Activated gamma-delta T cell treated with anti-CD3 and anti-CD28 coated beads, Interleukin-2, amount 50 U/mL, for 16 hours (primary cell): ENCODE data around the gene ATF7.
"Not testable (repeated sequence)": the region's sequence is repeated elsewhere in the genome, so short reads cannot be mapped to it uniquely, and the experiment has no call there.

Experiments
- DNase-seq: peaks from one replicate; pipeline ENCODE4 v3.0.0-alpha.2; 2020; ENCODE audit warnings: low read depth

The ATF7 gene

DNA sequence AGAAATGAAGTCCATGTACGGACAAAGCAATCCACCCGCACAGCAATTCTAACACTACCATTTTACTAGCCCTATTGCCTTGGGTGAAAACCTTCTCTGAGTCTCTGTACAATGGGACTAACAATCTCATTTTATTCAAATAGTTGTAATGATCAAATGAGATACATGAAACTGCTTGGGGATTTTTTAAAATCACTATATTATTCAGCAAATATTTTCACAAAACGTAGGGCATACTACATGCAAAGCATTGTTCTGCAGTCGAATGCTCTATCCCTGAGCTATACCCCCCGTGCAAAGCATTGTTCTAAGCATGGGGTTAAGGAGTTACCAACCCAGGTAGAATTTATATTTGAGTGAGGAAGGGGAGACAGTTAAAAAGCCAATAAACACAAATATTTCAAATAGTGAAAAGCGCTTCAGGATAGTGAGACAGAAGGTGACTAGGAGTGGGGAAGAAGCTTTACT, 554 bp upstream of the ATF7 start:
- DNase-seq = no peak

DNA sequence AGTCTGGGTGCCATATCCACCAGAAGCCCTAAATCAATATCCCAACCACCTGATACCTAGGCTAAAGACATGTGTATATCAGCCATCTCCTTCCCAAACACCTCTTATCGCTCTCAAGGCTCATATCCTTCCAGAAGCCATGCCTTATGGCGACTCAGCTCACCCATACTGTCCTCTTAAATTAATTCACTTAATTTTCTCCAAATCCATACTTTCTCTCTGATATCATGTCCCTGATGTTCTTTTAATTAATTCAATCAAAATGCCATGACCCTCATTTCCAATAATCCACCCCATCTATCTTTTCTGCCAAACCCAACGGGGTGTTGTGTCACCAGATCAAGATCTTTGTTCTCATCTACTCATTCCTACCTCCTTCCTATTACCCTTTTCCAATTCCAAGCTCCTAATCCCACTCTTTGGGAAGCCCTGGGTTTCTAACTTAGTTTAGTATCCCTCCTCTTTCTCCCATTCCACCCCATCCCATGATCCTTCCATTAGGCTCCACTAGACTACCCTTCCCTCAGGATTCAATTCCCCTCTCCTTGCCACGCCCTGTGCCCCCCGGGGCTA, 723 bp downstream of the ATF7 start:
- DNase-seq = no peak

DNA sequence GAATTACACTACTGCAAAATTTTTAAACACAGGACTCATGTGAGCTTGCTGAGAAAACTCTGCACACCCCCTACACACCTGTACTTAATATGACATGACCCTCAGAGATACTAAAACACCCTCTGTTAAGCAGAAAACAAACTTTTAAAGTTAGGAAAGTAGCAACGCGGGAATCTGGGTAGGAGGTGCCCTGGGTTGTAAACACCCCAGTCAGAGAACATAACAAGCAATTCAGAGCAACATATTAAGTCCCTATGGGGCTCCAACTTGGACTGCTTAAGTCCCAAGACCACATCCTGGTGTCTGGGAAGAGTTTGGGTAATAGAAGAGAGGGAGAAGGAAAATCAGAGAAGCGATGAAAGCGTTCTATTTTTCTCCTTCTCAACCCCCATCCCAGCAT, 1.2 kb downstream of the ATF7 start:
- no peak for DNase-seq

DNA sequence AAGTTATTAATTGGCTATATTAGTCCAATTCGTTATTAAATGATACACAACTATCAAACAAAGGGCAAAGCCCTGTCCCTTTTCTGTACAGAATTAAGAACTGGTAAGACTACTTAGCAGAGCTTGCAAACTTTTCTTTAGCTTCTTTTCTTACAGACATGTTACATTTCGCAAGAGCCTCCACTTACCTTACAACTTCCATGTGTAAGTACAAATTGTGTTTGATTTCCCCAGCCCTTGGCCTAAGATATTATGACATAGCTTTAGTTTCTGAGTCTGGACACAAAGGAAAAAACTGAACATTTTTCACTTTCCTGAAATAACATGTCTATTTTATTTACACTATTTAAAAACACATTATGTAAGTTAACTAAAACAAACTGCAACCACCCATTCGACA, 1.7 kb downstream of the ATF7 start:
- DNase-seq = no peak

DNA sequence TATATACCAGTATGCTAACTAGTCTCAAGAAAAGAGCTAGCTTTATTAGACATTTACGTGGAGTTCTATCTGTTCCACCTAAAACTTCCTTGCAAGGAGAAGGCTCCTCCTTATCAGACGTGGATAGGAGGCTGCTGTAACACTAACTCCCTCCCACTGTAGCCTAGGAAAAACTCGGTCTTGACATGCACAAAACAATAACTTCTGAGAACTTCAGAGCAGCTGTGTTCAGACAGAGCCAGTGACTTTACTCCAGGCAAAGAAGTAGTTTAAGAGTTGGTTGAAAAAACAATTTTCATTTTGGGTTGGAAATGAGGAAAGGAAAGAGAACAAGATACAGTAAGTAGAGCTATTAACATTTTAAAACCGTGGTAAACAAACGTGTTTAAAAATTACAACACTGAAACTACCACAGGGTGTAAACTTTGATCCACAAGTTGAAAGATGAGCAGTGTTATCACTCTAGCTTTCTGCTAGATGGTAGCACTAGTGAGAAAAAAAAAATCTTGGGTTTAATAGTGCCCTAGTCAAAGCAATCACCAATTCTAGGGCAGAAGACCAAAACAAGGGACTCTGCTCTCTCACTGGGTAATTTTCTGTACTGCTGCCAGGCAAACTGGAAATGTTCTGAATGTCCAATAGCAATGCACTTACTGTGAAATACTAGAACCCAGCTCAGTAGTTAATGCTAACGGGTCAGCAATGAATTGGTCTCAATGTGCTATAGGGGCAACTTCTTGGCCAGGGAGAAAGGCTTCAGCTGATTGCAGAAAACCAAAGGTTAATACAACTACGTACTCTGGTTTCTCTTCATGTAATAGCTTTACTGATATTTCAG, 2.4 kb downstream of the ATF7 start:
- no peak for DNase-seq

DNA sequence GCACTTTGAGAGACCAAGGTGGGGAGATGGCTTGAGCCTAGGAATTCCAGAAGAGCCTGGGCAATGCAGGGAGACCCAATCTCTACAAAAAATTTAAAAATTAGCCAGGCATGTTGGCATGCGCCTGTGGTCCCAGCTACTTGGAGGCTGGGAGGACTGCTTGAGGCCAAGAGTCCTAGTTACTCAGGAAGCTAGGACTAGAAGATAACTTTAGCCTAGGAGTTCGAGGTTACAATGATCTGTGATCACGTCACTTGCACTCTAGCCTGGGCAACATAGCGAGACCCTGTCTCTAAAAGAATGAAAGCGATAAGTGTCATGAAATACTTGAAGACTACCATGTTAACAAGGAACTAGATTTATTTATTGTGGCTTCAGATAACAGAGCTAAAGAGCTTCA, 3.5 kb downstream of the ATF7 start:
- no peak for DNase-seq

DNA sequence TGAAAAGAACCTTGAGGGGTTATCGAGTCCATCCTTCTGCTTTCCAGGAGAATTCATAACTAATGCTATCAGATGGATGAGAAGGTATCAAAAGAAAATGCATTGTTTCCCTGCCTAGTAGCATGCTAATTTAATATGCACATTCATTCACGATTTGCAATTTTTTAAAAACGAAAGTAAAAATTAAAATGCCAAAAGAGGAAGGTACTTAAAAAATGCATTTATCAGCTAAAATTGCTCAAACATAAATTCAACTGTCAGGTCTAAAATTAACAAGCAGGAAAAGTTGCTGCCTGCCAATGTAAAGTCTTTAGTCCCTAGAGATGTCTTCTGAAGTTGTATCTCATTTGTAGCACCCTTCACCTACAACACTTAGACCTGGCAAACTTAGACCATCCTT, 7.9 kb downstream of the ATF7 start:
- DNase-seq = no peak

DNA sequence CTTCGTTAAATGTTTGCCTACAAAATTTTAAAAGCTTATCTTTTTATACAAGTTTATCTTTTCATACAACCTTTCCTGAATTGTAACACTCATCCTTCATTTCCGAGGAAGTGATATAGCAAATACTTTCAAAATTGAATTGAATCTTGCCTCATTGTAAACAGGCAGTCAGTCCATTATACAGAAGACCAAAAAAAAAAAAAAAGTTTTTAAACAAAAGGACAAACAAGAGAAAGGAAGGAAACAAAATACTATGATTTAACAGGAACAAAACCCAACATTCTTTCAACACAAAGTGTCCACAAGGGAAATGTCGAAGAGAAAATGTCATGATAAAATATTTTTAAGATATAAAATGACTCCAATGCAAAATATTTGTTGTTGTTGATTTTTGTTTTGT, 8.5 kb downstream of the ATF7 start:
- DNase-seq = no peak

DNA sequence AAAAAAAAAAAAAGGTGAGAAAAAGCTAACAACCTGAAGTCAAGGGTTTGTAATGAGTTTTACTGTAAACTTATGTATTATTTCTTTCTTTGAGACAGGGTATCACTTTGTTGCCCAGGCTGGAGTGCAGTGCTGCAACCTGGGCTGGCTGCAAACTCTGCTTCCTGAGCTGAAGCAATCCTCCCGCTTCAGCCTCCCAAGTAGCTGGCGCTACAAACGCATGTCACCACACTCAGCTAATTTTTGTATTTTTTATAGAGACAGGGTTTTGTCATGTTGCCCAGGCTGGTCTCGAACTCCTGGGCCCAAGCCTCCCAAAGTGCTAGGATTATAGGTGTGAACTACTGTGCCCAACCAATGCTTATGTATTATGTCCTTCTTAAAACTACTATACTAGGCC, 9.2 kb downstream of the ATF7 start:
- no peak for DNase-seq

DNA sequence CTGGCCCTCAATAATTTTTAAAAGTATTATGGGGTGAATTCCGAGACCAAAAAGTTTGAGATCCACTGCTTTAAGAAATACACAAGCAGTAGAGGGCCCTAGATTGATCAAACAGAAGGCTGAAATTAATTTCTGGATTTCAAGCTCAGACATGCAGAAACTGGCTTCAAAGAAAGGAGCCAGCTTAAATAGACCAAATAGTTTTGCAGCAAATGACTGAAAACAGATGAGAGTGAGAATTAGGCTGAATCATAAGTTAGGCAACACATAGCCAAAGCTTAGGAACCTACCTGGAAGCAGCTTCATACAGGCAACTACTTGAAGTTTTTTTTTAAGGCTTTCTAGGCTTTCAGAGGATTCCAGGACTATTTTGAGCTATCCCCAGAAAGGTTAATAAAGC, 12.4 kb downstream of the ATF7 start:
- DNase-seq = no peak

DNA sequence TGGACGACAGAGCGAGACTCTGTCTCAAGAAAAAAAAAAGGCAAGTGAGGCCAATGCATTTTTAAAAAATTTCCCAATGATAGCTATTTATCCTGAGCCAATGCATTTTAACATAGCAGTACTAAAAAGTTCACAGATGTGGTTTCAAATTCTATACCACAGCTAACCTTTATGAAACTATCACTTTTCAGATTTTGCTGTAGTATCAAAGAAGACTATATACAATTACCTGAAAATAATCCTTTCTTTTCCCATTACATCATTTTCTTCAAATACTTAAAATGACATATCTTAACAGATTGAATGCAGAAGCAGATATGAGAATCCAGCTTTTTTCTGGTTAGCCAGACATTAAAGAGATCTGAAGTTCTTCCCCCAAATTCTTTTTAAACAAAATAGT, 13.2 kb downstream of the ATF7 start:
- DNase-seq = no peak

DNA sequence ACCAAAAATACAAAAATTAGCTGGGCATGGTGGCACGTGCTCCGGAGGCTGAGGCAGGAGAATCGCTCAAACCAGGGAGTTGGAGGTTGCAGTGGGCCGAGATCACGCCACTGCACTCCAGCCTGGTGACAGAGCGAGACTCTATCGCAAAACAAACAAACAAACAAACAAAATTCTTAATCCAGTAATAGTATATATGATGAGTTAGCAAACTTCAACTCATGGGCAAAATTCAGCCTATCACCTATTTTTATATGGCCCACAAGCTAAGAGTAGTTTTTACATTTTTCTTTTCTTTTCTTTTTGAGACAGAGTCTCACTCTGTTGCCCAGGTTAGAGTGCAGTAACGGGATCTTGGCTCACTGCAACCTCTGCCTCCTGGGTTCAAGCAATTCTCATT, 14.9 kb downstream of the ATF7 start:
- DNase-seq = no peak

DNA sequence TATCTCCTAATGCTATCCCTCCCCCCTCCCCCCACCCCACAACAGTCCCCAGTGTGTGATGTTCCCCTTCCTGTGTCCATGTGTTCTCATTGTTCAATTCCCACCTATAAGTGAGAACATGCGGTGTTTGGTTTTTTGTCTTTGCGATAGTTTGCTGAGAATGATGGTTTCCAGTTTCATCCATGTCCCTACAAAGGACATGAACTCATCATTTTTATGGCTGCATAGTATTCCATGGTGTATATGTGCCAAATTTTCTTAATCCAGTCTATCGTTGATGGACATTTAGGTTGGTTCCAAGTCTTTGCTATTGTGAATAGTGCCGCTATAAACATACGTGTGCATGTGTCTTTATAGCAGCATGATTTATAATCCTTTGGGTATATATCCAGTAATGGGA, 19.5 kb downstream of the ATF7 start:
- DNase-seq = not testable (repeated sequence)

DNA sequence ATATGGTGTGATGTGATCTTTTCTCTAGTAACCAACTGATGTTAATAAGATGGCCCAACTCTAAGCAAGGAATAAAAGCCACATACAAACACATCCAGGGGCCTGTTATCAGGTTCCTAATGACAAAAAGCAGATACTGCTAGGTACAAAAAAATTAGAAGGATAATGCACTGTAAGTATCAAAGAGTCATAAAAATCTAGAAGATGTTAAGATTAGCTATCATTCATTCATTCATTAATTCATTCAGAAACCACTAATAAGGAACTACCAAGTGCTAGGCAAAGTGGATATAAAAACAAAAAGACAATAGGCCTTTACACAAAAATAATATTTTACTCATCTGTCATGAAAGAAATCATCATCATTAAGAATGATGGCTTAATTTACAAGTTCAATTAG, 21.6 kb downstream of the ATF7 start:
- no peak for DNase-seq

DNA sequence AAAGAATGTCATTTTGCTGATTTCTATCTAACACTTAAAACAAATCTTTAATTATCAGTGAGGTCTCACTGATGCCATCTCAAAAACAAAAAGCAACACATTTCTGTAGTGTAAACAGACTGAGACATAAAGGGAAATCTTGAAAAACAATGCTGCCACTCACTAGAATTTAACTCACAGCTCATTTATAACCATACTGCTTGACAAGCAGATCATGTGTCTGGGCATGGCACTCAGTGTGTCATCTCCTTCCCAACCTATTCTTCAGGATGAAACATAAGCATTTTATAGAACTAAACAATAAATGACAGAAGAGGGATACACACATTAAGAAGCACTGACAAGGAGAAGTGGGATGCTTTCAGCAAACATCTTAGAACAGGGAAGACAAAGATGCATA, 22.4 kb downstream of the ATF7 start:
- no peak for DNase-seq

DNA sequence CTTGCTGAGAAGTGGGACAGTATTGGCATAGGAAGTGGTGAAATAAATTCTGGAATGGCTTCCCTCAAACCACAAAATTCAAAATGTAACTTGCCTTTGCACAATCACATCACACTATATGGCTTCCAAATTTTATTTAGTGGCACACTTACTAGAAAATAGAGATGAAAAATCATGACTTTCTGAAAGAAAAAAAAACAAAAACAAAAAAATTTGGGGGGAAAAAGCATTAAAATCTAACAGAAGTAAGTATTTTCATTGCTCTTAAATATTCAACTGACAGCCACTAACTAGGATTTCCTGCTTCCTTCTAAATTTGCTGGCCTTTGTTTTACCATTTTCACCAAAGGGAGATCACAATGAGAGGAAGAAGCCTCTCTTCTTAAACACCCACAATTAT, 23.0 kb downstream of the ATF7 start:
- DNase-seq = no peak

DNA sequence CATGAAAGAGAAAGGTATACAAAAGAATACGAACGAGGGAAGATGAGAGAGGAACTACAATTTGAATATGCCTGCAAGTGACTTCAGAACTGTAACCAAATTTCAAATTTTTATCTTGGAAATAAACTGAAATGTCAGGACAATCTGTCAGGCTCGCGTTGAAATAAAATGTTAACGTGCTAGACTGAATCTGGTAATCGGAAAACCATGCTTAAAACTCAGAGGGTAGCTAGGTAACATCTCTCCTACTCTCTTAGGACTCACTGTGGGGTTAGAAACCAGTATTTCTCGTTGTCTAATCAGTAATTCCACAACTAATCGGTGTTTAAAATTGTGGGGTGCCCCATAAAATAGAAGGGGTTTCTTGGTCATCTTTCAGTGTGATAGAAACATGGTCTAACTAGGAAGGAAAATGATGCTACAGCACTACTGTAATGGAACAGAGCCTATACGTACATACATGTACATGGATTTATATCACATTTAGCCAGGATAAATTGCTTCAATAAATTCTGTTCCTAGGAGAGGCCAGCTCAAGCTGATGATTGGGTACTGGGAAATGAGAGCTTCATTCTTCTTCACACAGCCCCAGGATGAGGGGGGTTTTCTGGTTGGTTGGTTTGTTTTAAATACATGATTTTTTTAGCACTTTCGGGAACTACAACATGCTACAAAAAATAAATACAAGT, 23.9 kb downstream of the ATF7 start:
- no peak for DNase-seq

DNA sequence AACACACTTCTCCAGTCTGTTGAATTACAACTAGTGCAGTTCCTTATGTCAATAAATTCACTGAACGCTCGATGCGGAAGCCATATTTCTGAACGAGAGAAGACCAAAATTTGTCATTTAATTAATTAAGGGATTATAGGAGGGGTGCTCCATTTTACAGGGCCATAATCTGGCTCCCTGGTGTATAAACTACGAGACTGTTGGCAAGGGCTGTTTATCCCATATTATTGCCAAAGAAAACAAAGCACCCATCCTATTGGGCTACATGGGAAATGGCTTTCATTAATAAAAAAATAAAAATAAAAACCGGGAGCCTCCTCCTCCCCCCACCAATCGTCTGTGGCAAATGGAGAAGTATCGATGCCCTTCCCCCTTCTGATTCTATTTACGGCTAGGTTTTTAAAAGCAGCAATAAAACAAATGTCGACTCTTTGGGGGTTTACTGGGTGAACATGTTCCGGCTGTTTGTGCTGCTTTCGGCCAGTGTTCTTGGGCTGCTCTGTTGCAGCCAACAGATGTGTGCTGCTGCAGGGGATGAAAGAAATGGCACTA, 24.8 kb downstream of the ATF7 start:
- no peak for DNase-seq

DNA sequence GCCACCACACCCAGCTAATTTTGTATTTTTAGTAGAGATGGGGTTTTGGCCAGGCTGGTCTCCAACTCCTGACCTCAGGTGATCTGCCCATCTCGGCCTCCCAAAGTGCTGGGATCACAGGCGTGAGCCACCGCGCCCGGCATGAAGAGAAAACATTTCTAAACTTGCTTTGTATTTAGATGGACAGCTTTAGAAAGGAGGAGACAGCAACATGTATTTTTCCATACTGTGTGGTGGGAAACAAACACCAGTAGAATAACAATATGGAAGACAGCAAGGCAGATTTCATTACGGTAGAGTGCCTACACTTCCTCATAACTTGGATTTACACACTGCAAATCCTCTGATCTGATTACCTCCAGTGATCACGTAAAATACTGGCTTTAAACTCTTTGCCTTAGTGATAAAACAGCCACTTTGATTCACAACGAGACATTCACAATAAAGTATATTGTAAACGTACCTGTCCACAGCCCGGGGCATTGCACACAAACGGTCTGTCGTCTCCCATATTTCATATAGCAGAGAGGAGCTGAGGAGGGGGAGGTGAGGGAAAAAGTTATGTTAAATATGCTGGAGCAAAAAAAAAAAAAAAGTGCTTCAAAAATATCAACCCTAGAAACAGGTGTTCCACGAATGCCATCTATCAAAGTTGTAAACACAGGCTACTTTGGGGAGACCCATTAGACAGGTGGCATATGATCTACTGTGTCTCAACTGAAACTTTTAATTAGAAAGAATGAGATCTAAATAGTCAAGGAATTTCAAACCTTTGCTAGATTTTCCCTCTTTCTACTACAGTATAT, 25.5 kb downstream of the ATF7 start:
- no peak for DNase-seq

DNA sequence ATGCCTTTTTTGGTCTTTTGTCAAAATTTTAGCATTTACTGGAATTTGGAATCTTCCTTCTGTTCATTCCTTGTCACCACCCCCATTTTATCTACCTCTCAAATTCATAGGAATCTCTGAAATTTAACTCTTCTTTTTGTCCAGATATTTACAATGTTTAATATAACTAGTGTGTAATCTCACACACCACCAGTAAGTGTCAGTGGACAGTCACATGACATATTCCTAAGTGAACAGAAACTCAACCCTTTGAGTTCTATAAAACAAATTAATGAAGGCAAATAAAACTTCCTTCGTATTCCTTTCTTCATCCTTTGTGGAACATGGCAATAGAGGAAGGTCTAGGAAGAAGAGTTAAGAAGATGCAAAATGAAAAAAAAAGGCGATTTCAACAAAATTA, 26.6 kb downstream of the ATF7 start:
- no peak for DNase-seq

DNA sequence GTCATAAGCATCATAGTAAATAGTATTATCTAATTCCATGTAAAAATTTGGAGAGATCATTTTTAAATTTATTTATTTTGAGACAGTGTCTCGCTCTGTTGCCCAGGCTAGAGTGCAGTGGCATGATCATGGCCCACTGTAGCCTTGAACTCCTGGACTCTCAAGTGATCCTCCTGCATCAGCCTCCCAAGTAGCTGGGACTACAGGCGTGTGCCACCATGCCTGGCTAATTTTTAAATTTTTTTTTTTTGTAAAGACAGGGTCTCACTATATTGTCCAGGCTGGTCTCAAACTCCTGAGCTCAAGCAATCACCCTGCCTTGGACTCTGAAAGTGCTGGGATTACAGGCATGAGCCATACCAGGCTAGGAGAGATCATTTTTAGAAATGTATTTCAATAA, 27.2 kb downstream of the ATF7 start:
- DNase-seq = not testable (repeated sequence)

DNA sequence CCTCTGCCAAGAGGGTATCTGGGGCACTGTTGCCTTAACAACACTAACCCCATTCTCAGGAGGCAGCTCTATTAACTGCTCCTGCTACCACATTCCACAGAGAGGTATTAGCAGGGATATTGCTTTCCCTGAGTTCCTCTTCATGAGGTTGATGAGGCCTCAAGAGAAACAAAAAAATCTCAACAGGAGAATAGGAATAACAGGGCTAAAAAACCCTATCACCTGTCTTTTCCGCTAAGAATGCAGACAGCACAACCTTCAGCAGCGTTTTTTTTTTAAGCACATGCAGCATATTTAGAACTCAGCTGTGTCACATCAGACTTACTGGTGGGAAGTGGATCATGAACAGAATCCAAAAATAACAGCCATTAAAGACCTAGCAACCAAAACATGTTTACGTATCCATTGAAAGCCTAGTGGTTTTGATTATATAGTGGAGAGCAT, 29.2 kb downstream of the ATF7 start:
- no peak for DNase-seq
